Breast epithelium (tissue), 3 donors: ENCODE data around the gene POU3F2.

Experiments
- CTCF ChIP-seq, 3 donors: fragments of 450-650 bp; IDR thresholded peaks; one replicate each; pipeline ENCODE4 v1.5.1; 2016 to 2017; ENCODE audit warnings: antibody characterized with exemption in 3 of 3, mild to moderate bottlenecking in 3 of 3, moderate library complexity in 3 of 3
- POLR2A ChIP-seq: fragments of 450-650 bp; IDR thresholded peaks from one replicate; pipeline ENCODE4 v1.6.1; 2016; ENCODE audit warnings: antibody characterized with exemption, mild to moderate bottlenecking, moderate library complexity
- POLR2AphosphoS5 ChIP-seq, 3 donors: sonication (generic); formaldehyde crosslinking; IDR thresholded peaks; one replicate each; pipeline ENCODE4 v1.6.1; 2017; ENCODE audit warnings: antibody characterized with exemption in 3 of 3

- TF ChIP-seq CTCF (IDR thresholded peaks at IDR 0.05), result no peak
- no peak for TF ChIP-seq POLR2AphosphoS5 (IDR thresholded peaks at IDR 0.05)
- TF ChIP-seq POLR2A, result no peak
Observed at GRCh38 chr6:98827295-98828159, 6.8 kb upstream of the POU3F2 start.
